H1 (cell line): Measurements from ENCODE around the gene B9D1.

Source experiments
- CBX8 ChIP-seq: fragments of 300-800, 300-1000 bp; sonication (generic); IDR thresholded peaks from 2 replicates; pipeline ENCODE4 v1.7.1; 2016; ENCODE audit warnings: low read depth, low read length, borderline replicate concordance
- EZH2 ChIP-seq: fragments of 200-600 bp; sonication (generic); IDR thresholded peaks from 2 replicates; pipeline ENCODE4 v1.7.1; 2012; ENCODE audit warnings: low read depth, mild to moderate bottlenecking, moderate library complexity, low read length, inconsistent platforms; ENCODE audit not compliant: severe bottlenecking
- POLR2A ChIP-seq, 2 experiments: IDR thresholded peaks; 1 replicate in 1 of 2; 2 replicates in 1 of 2; pipeline ENCODE4 v1.6.1; 2011; ENCODE audit warnings: low read depth in 2 of 2, low read length in 2 of 2, mild to moderate bottlenecking in 2 of 2; ENCODE audit errors: control extremely low read depth in 1 of 2
- TCF12 ChIP-seq: IDR thresholded peaks from 2 replicates; pipeline ENCODE4 v1.6.1; 2011; ENCODE audit warnings: low read depth, mild to moderate bottlenecking, low read length

- TF ChIP-seq EZH2 (no peak), TCF12 (no peak), POLR2A (IDR thresholded peaks at IDR 0.05; ENCODE audit: control extremely low read depth in 1 of 2, low read depth in 2 of 2, low read length in 2 of 2) (no peak), CBX8 (no peak)
Measured at GRCh38 chr17:19305256-19305655, 57.3 kb downstream of the B9D1 start.
